Measurements from ENCODE around the gene SUSD1.

The SUSD1 gene

GRCh38 chr9:112035166-112035826, 139.8 kb downstream of the SUSD1 start:
- DNase-seq, result no peak

- DNase-seq, result no peak
Observed at GRCh38 chr9:112034216-112034611, 140.9 kb downstream of the SUSD1 start.

GRCh38 chr9:112033237-112034215, 141.6 kb downstream of the SUSD1 start:
- no peak for DNase-seq

DNA sequence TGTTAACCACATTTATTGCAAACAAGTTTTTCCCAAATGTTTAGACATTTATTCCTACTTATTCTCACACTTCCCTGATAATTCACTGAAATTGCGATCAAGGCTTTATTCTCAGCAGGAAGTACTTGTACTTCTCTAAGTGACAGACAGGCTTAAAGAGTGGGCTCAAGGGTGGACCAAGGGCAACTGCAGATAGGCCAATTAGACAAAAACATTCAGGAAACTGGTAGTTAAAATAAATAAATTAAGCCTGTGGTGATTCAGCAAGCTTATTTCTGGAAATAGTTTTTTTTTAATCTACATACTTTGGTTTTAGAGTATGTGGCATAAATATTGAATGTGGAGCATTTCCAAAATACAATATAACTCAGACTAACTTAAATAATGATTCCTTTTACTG, 142.4 kb downstream of the SUSD1 start:
- no peak for DNase-seq

- DNase-seq, result no peak
Observed at GRCh38 chr9:112032009-112032408, 143.1 kb downstream of the SUSD1 start.

DNA sequence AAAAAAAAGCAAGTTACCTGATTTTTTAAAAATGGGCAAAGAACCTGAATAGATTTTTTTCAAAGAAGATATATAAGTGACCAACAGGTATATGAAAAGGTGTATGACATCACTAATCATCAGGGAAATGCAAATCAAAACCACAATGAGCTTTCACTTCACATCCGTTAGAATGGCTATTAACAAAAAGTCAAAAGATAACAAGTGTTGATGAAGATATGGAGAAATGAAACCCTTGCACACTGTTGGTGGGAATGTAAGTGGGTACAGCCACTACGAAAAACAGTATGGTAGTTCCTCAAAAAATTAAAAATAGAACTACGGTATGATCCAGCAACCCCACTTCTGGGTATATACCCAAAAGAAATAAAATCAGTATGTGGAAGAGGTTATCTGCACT, 143.7 kb downstream of the SUSD1 start:
- no peak for DNase-seq

- no peak for DNase-seq
Observed at GRCh38 chr9:112029921-112030444, 145.1 kb downstream of the SUSD1 start.

- DNase-seq, result no peak
Observed at GRCh38 chr9:112028242-112029221, 146.6 kb downstream of the SUSD1 start.

- DNase-seq, result no peak
Observed at GRCh38 chr9:112025850-112026249, 149.2 kb downstream of the SUSD1 start.

- no peak for DNase-seq
Observed at GRCh38 chr9:112021742-112022141, 153.4 kb downstream of the SUSD1 start.

- DNase-seq, result no peak
Observed at GRCh38 chr9:112020680-112021596, 154.2 kb downstream of the SUSD1 start.

GRCh38 chr9:112017878-112018277, 157.2 kb downstream of the SUSD1 start:
- no peak for DNase-seq

- no peak for DNase-seq
Observed at GRCh38 chr9:112015736-112016135, 159.4 kb downstream of the SUSD1 start.

GRCh38 chr9:112015149-112015548, 159.9 kb downstream of the SUSD1 start:
- no peak for DNase-seq

GRCh38 chr9:112013266-112013665, 161.8 kb downstream of the SUSD1 start:
- DNase-seq, result no peak

DNA sequence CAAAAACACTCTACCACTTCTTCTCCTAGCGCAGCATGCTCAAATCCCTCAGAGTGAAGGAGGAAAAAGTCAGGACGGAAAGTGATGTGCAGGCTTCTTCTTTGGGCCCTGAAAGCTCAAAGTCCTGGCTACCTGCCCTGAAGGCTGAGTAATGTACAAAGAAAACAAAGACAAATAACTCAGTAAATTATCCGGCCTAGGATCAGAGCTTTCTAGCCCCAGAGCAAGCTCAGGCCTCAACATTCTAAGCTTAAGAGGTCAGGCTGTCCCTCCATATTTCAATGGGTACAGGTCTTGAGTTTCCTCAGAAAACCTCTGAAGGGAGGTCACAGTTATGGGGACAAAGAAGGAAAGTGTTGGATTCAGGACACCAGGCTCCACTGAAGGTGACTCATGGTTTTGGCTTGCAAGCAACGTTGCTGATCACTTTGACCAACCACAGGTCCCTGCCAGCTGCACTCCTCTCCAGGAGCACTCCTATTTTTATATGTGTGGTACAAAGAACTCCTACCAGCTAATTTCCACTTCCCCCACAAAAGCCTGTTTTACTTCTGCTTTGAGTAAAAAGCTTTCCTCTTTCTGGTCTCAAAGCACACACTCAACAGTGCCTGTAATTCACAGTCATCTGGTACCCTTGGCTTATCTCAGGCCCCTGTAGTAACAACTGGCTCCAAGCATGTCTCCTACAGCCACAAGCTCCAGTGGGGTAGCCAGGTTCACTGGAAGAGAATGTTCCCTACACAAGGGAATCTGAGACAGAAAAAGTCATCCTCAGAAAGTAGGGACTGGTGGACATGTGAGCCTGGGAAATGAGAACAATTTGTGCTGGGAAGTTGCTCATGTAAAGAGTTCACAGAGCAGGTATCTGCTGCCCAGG, 162.8 kb downstream of the SUSD1 start:
- no peak for DNase-seq

GRCh38 chr9:112011051-112011620, 164.0 kb downstream of the SUSD1 start:
- no peak for DNase-seq

DNA sequence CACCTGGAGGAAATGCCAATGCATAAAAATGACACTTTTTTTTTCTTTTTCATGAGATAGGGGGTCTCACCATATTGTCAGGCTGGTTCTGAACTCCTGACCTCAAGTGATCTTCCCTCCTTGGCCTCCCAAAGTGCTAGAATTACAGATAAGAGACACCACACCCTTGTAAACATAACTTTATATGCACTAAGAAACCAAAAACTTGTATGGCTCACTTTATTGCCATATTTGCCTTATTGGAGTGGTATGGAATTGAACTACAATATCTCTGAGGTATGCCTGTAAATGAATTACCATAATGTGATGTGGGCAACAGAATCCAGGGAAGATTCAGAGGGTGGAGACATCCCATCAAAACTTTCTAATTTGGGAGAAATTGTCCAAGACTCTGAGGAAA, 164.6 kb downstream of the SUSD1 start:
- DNase-seq, result no peak

DNA sequence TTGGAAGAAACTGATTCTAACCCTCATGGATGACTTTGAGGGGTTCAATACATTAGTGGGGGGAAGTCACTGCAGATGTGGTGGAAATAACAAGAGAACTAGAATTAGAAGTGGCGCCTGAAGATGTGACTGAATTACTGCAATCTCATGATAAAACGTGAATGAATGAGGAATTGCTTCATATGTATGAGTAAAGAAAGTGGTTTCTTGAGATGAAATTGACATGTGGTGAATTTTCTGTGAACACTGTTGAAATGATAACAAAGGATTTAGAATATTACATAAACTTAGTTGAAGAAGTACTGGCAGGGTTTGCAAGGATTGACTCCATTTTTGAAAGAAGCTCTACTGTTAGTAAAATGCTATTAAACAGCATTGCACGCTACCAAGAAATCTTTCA, 165.4 kb downstream of the SUSD1 start:
- no peak for DNase-seq

- DNase-seq, result no peak
Observed at GRCh38 chr9:112007575-112008240, 167.4 kb downstream of the SUSD1 start.

Data from stimulated activated CD4-positive, alpha-beta T cell treated with anti-CD3 and anti-CD28 coated beads, Interleukin-4, amount 100 ng/mL, for 1 hour (primary cell).